Psoas muscle (tissue), 8 donors: ENCODE results near the gene TPD52L1. TPM values are rescaled to one million over a fixed set of nuclear protein-coding genes. Genes with fewer than 3 reads are reported as not detected.

Experiments used
- ATAC-seq, 4 donors: fragments of 200-7000 bp; cut with Tn5 transposase; one replicate each; pipeline ENCODE4 v1.9.1; 2020; ENCODE audit warnings: moderate library complexity in 3 of 4, mild to moderate bottlenecking in 2 of 4
- DNase-seq, 2 donors: peaks; one replicate each; pipeline ENCODE4 v3.0.0-alpha.2; 2020
- H3K27ac ChIP-seq: fragments of 200-600 bp; one replicate; pipeline ENCODE4 v1.8.0; 2022
- H3K27me3 ChIP-seq, 3 donors: fragments of 200-600 bp in 1 of 3; one replicate each; pipeline versions ENCODE4 v1.6.1 to v1.8.0; 2013 to 2022; ENCODE audit warnings: low read length in 2 of 3, mild to moderate bottlenecking in 2 of 3, moderate library complexity in 1 of 3; ENCODE audit not compliant: insufficient read depth in 3 of 3
- H3K36me3 ChIP-seq, 2 donors: fragments of 200-600 bp in 1 of 2; one replicate each; pipeline versions ENCODE4 v1.6.1 to v1.8.0; 2013 to 2022; ENCODE audit warnings: low read depth in 1 of 2, mild to moderate bottlenecking in 1 of 2, moderate library complexity in 1 of 2; ENCODE audit not compliant: insufficient read depth in 1 of 2
- H3K4me1 ChIP-seq: fragments of 200-600 bp; one replicate; pipeline ENCODE4 v1.8.0; 2022
- H3K4me3 ChIP-seq: fragments of 200-600 bp; one replicate; pipeline ENCODE4 v1.8.0; 2022; ENCODE audit warnings: mild to moderate bottlenecking
- H3K9me3 ChIP-seq: fragments of 200-600 bp; one replicate; pipeline ENCODE4 v1.8.0; 2022
- WGBS, 3 donors: extraction: QIAGEN DNeasy Blood & Tissue Kit; methylation state at CpG; one replicate each; pipeline versions ENCODE4 v1.1.6 to v1.1.7; 2013; 5-methylcytosine and 5-hydroxymethylcytosine counted together
- intact Hi-C, 2 donors: fragments of 100-400 bp; cut with DNase I; formaldehyde crosslinking; loops; one replicate each; pipeline versions ENCODE4 v1.11.0 to v1.14.2; 2022
- polyA plus RNA-seq, 3 donors: library from polyadenylated mRNA; stranded (reverse); fragments of 200-250 nt; gene quantifications; one replicate each; pipeline ENCODE4 v1.2.3, GENCODE V29; 2013
- total RNA-seq, 4 donors: library from RNA; stranded (reverse); fragmentation: NEBNext Ultra II Directional in 2 of 4; extraction: Animal tissue kit (Norgen Biotek cat#: 25700) in 2 of 4; gene quantifications; one replicate each; pipeline versions ENCODE4 v1.2.1 to v1.2.4, GENCODE V29; 2021 to 2023
- TF ChIP-seq, protein P1 (sequence below): fragments of 200-600 bp; IDR thresholded peaks from one replicate; pipeline ENCODE4 v1.8.0; 2022; ENCODE audit warnings: antibody characterized with exemption
- donor health status: healthy with polysubstance abuse.
- donor health status: DM: no; HTN: no; CAD: no; lungs with moderate emphysema.
- donor health status: Bipolar disorder and iron deficiency.
- donor health status: healthy.
- donor health status: DM: yes; HTN: yes; CAD: no.
- donor health status: DM: no; HTN: no; CAD: no.
- donor health status: DM: no; HTN: no; CAD: no.
- donor health status: DM: yes; HTN: yes; CAD: no.

Gene TPD52L1
- total and polyA plus RNA-seq, 7 donors: 51.8 to 150 (median 106) TPM

GRCh38 chr6:125268765-125269164 lies 115.2 kb downstream of the TPD52L1 start:
- no peak for DNase-seq
- Histone ChIP-seq H3K36me3 (peaks cover 0 to 39% of the 10 kb centered on the region in 2 donors), H3K9me3 (no peaks in the 10 kb centered on the region), H3K4me1 (no peaks in the 10 kb centered on the region), H3K27ac (no peak overlapping the region), H3K27me3 (no peaks in the 10 kb centered on the region), H3K4me3 (no peak overlapping the region)
- no peak for ATAC-seq
- intact Hi-C loops: no loop called here
- 97 to 100% (median 97%) methylated on average over 4 of the region's 4 CpGs for WGBS, 3 donors
- TF ChIP-seq, protein P1, sequence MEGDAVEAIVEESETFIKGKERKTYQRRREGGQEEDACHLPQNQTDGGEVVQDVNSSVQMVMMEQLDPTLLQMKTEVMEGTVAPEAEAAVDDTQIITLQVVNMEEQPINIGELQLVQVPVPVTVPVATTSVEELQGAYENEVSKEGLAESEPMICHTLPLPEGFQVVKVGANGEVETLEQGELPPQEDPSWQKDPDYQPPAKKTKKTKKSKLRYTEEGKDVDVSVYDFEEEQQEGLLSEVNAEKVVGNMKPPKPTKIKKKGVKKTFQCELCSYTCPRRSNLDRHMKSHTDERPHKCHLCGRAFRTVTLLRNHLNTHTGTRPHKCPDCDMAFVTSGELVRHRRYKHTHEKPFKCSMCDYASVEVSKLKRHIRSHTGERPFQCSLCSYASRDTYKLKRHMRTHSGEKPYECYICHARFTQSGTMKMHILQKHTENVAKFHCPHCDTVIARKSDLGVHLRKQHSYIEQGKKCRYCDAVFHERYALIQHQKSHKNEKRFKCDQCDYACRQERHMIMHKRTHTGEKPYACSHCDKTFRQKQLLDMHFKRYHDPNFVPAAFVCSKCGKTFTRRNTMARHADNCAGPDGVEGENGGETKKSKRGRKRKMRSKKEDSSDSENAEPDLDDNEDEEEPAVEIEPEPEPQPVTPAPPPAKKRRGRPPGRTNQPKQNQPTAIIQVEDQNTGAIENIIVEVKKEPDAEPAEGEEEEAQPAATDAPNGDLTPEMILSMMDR: no peak

DNA sequence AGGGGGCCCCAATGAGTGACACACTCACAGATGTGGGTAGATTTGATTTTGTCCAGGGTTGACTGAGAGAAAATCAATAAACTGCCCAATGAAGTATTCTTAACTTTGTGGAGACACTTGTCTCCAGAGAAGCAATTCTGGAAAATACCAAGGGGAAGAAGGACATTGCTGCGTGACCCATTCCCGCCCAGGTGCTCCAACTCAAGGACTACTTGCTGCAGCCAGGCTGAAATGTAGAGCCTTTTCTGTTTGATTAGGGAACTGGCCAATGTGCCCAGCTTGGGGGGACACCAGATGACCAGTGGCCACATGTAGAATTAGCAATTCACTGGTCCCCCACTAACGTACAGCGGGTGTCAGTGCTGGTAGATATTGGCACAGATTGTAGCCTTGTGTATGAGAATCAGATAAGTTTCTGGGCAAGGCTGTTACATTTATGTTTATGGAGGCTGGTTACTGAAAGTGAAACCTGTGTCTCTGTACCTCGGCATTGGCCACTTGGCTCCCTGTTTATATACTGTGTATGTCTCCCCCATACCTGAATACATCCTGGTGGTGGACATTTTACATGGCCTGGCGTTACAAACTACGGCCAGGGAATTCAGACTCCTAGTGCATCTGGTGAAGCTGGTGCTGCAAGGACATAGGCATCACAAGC lies 115.9 kb downstream of the TPD52L1 start:
- intact Hi-C loops: no loop called here
- Histone ChIP-seq H3K36me3 (peaks cover 0 to 36% of the 10 kb centered on the region in 2 donors), H3K9me3 (no peaks in the 10 kb centered on the region), H3K4me1 (no peaks in the 10 kb centered on the region), H3K27me3 (no peaks in the 10 kb centered on the region), H3K27ac (no peak overlapping the region), H3K4me3 (no peak overlapping the region)
- no peak for ATAC-seq
- TF ChIP-seq, protein P1: no peak
- no peak for DNase-seq
- WGBS, 3 donors: 93 to 96% (median 94%) methylated on average over 7 of the region's 7 CpGs

- Histone ChIP-seq H3K27me3 (no peaks in the 10 kb centered on the region), H3K9me3 (no peaks in the 10 kb centered on the region), H3K36me3 (peaks cover 0 to 35% of the 10 kb centered on the region in 2 donors), H3K27ac (no peak overlapping the region), H3K4me3 (no peak overlapping the region), H3K4me1 (no peaks in the 10 kb centered on the region)
- no peak for DNase-seq
- WGBS, 3 donors: 97 to 98% (median 97%) methylated on average over 4 of the region's 4 CpGs
- TF ChIP-seq, protein P1: no peak
- intact Hi-C loops: no loop called here
- ATAC-seq: no peak
These were observed 116.8 kb downstream of the TPD52L1 start for GRCh38 chr6:125270380-125270779.

DNA sequence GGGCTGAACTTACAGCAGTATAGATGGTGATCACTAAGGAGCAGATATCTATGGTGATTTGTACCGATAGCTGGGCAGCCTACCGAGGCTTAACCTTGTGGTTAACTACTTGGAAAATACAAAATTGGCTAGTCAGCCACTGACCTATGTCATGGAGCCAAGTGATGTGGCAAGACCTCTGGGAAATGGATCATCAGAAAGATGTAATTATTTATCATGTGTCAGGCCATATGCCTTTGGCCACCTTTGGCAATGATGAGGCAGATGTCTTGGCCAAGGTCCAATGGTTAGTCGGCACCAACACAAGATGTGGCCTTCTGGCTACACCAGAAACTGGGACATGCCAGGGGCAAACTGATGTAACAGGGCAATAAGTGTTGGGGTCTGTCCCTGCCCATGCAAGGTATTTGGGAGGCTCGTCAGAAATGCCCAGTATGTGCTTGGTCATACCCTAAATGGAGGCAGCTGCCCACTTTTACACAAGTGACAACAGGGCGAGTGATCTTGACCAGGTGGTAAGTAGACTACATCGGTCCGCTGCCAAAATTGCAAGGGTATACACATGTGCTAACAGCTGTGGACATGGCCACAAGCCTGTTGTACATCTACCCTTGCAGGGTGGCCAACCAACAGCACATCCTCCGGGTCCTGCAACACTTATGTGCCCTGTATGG lies 118.0 kb downstream of the TPD52L1 start:
- no peaks in the 10 kb centered on the region for H3K9me3 ChIP-seq
- no peak overlapping the region for H3K4me3 ChIP-seq
- ATAC-seq (peak in 3 of 4 donors; percentile 18 to 74 (median 28)), DNase-seq (no peak)
- TF ChIP-seq, protein P1: no peak
- intact Hi-C loops: no loop called here
- H3K4me1 ChIP-seq: no peaks in the 10 kb centered on the region
- 68 to 77% (median 69%) methylated on average over 8 of the region's 8 CpGs for WGBS, 3 donors
- no peaks in the 10 kb centered on the region for H3K27me3 ChIP-seq
- peaks cover 0 to 39% of the 10 kb centered on the region in 2 donors for H3K36me3 ChIP-seq
- no peak overlapping the region for H3K27ac ChIP-seq
